Measurements from ENCODE around the gene PSME3.

The PSME3 gene

DNA sequence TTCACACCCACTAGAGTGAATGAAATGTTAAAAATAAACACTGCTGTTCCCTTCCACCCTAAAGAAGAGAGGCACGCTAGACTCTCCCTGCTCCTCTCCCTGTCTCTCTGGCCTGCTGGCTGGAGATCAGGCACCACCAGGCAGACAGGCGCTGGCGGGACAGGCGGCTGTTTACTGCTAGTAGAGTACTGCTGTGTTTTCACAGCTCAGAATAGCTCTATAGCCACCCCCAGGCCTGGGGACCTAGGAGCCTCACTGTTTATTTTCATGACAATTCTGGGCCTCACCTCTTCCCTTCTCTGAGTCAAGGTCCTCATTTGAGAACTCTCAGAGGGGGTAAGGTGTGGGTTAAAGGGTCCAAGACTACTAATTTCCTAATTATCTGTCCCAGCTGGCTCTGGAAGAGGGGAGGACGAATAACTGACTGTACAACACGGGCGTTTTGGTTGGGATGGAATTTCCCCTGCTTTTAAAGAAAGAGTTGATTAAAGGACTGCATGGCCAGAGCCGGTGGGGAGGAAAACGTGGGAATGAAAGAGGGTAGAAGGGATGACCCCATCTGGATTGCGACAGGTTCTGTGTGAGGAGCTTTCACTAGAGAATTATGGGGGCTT lies 58.4 kb downstream of the PSME3 start:
- Mint-ChIP-seq H3K9me3 (no peaks in the 10 kb centered on the region), H3K36me3 (ENCODE audit: low read depth) (no peaks in the 10 kb centered on the region), H3K4me3 (no peak overlapping the region)

DNA sequence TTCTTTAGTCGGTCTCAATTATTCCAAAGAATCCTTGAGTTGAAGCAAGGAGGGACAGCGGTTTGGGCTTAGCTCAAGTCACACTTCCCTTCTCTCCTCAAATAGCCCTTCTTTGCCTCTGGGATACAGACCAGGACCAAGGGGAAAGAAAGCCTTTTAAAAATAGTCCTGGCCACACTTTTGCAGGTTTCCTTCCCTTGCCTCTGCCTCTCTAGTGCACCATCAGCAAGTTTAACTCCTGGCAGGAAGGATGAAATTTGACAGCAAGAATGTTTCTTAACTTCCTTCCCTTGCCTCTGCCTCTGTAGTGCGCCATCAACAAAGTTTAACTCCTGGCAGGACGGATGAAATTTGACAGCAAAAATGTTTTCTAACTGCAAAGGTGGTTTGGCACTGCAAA lies 60.2 kb downstream of the PSME3 start:
- no peak for DNase-seq
- Mint-ChIP-seq H3K27me3 (peaks cover 41% of the 10 kb centered on the region), H3K27ac (no peak overlapping the region), H3K36me3 (ENCODE audit: low read depth) (no peaks in the 10 kb centered on the region), H3K9me3 (no peaks in the 10 kb centered on the region), H3K4me3 (no peak overlapping the region), H3K4me1 (ENCODE audit: low read depth) (peaks cover 2% of the 10 kb centered on the region)

More for the DNA sequence above, 58.4 kb downstream of the PSME3 start:
- peaks cover 6% of the 10 kb centered on the region for H3K4me1 Mint-ChIP-seq (ENCODE audit: low read depth)
- H3K27ac Mint-ChIP-seq = no peak overlapping the region
- DNase-seq = no peak
- peaks cover 38% of the 10 kb centered on the region for H3K27me3 Mint-ChIP-seq
